ENCODE results near the gene NOG.

DNA sequence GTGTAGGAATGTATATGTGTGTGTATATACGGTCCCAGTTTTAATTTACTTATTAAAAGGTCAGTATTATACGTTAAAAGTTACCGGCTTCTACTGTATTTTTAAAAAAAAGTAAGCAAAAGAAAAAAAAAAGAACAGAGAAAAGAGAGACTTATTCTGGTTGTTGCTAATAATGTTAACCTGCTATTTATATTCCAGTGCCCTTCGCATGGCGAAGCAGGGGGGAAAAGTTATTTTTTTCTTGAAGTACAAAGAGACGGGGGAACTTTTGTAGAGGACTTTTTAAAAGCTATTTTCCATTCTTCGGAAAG is 1.6 kb downstream of the NOG start:
- TF ChIP-seq, protein P1, sequence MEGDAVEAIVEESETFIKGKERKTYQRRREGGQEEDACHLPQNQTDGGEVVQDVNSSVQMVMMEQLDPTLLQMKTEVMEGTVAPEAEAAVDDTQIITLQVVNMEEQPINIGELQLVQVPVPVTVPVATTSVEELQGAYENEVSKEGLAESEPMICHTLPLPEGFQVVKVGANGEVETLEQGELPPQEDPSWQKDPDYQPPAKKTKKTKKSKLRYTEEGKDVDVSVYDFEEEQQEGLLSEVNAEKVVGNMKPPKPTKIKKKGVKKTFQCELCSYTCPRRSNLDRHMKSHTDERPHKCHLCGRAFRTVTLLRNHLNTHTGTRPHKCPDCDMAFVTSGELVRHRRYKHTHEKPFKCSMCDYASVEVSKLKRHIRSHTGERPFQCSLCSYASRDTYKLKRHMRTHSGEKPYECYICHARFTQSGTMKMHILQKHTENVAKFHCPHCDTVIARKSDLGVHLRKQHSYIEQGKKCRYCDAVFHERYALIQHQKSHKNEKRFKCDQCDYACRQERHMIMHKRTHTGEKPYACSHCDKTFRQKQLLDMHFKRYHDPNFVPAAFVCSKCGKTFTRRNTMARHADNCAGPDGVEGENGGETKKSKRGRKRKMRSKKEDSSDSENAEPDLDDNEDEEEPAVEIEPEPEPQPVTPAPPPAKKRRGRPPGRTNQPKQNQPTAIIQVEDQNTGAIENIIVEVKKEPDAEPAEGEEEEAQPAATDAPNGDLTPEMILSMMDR (IDR thresholded peaks at IDR 0.05): no peak
- no peak for TF ChIP-seq POLR2A (IDR thresholded peaks at IDR 0.05)
